Transverse colon (tissue), 4 donors: Measurements from ENCODE around the gene CDKL5. TPM values are rescaled to one million over a fixed set of nuclear protein-coding genes. Genes with fewer than 3 reads are reported as not detected.

ENCODE experiments used
- DNase-seq: peaks from one replicate; pipeline ENCODE4 v3.0.0-alpha.2; 2019
- H3K27ac ChIP-seq, 4 donors: fragments of 200-600 bp; sonication (generic); 2 replicates each; pipeline ENCODE4 v1.5.1; 2016 to 2018; ENCODE audit warnings: inconsistent platforms in 4 of 4
- H3K27me3 ChIP-seq: fragments of 200-600 bp; sonication (generic); 2 replicates; pipeline ENCODE4 v1.5.1; 2017; ENCODE audit warnings: inconsistent platforms
- H3K36me3 ChIP-seq, 4 donors: fragments of 200-600 bp; sonication (generic); 2 replicates each; pipeline ENCODE4 v1.5.1; 2017 to 2019; ENCODE audit warnings: inconsistent platforms in 4 of 4
- H3K4me1 ChIP-seq, 4 donors: fragments of 200-600 bp; sonication (generic); 2 replicates each; pipeline ENCODE4 v1.5.1; 2017 to 2020; ENCODE audit warnings: inconsistent platforms in 4 of 4
- H3K4me3 ChIP-seq, 4 donors: fragments of 200-600 bp; sonication (generic); 1 replicate in 1 of 4; 2 replicates in 3 of 4; pipeline versions ENCODE4 v1.5.1 to v1.6.1; 2017 to 2019; ENCODE audit warnings: inconsistent platforms in 4 of 4
- H3K9me3 ChIP-seq, 2 donors: fragments of 200-600 bp; sonication (generic); 2 replicates each; pipeline ENCODE4 v1.5.1; 2017 to 2019; ENCODE audit warnings: inconsistent platforms in 2 of 2
- EP300 ChIP-seq: sonication (generic); formaldehyde crosslinking; IDR thresholded peaks from one replicate; pipeline ENCODE4 v1.6.1; 2017; ENCODE audit warnings: antibody characterized with exemption, low read depth
- POLR2A ChIP-seq: fragments of 450-650 bp; IDR thresholded peaks from one replicate; pipeline ENCODE4 v1.6.1; 2016; ENCODE audit warnings: antibody characterized with exemption, mild to moderate bottlenecking, moderate library complexity
- POLR2AphosphoS5 ChIP-seq, 3 donors: sonication (generic); formaldehyde crosslinking; IDR thresholded peaks; one replicate each; pipeline ENCODE4 v1.6.1; 2016; ENCODE audit warnings: antibody characterized with exemption in 3 of 3
- WGBS, 2 donors: methylation state at CpG; one replicate each; pipeline ENCODE4 v1.1.5; 2018; ENCODE audit warnings: low coverage in 1 of 2; 5-methylcytosine and 5-hydroxymethylcytosine counted together
- in situ Hi-C, 4 donors: fragments of 200-750 bp; cut with MboI; loops; one replicate each; pipeline versions ENCODE4 v1.15.0 to v1.15.1; 2017; ENCODE audit warnings: low sequenced_read_pairs in 3 of 4, low pct_ligation_motif_present in 1 of 4, low pct_unique_long_range_greater_than_20kb in 1 of 4
- intact Hi-C: fragments of 100-400 bp; cut with DNase I; formaldehyde crosslinking; loops from one replicate; pipeline ENCODE4 v1.15.1; 2023; ENCODE audit warnings: low total_unique reads
- total RNA-seq, 4 donors: library from RNA; depleted of rRNA; stranded (reverse); fragments of >200 nt; gene quantifications; one replicate each; pipeline ENCODE4 v1.1.0, GENCODE V29; 2016
- TF ChIP-seq, protein P1 (sequence below), 5 experiments: fragments of 200-600 bp in 3 of 5; fragments of 450-650 bp in 2 of 5; sonication (generic) in 3 of 5; IDR thresholded peaks; 1 replicate in 2 of 5; 2 replicates in 3 of 5; pipeline ENCODE4 v1.5.1; 2016 to 2017; ENCODE audit warnings: antibody characterized with exemption in 5 of 5, inconsistent platforms in 3 of 5, mild to moderate bottlenecking in 2 of 5, moderate library complexity in 1 of 5

The CDKL5 gene
- total RNA-seq, 4 donors from 2014 or later, result 0.75 to 4.8 (median 3.5) TPM

DNA sequence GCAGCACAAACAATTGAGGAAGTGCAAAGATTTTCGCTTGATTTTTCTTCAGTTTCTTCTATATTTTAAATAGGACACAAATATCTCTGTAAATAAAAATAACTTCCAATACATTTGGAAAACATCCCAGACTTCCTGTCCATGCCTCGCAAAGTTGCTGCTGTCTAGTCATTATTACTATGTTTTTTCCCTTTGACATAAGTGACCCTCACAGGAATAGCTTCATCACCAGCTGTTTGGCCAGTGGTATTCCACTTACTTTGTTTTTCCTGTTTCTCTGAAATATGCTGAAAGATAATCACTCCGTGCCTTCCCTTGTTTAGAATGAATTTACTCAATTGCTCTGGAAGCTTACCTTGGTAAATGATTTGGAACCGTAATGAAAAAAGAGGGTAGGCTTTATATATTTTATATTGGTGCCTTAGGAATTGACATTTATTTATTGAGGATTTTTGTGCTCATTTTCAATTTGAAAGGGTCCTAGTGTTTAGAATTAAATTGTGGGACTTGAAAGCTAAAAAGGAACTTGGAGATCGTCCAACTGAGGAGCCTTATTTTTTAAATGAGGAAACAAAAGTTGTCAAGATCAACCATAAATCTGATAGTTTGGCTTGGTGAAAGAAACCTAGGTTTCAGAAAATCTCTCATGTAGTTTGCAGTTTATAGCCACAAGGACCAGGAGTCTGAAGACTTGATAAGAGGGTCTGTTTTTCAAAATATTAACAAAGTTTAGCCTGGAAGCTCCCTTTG is 65.6 kb downstream of the CDKL5 start:
- no peak overlapping the region for H3K4me3 ChIP-seq
- no peaks in the 10 kb centered on the region for H3K36me3 ChIP-seq
- in situ Hi-C loops (no loop called here), intact Hi-C loops (no loop called here)
- H3K4me1 ChIP-seq, result no peaks in the 10 kb centered on the region
- WGBS, 2 donors, result 65 to 73% methylated on average over 3 to 5 of the region's 5 CpGs
- H3K27ac ChIP-seq, result no peak overlapping the region
- H3K27me3 ChIP-seq, result no peaks in the 10 kb centered on the region
- no peaks in the 10 kb centered on the region for H3K9me3 ChIP-seq
- TF ChIP-seq, protein P1, sequence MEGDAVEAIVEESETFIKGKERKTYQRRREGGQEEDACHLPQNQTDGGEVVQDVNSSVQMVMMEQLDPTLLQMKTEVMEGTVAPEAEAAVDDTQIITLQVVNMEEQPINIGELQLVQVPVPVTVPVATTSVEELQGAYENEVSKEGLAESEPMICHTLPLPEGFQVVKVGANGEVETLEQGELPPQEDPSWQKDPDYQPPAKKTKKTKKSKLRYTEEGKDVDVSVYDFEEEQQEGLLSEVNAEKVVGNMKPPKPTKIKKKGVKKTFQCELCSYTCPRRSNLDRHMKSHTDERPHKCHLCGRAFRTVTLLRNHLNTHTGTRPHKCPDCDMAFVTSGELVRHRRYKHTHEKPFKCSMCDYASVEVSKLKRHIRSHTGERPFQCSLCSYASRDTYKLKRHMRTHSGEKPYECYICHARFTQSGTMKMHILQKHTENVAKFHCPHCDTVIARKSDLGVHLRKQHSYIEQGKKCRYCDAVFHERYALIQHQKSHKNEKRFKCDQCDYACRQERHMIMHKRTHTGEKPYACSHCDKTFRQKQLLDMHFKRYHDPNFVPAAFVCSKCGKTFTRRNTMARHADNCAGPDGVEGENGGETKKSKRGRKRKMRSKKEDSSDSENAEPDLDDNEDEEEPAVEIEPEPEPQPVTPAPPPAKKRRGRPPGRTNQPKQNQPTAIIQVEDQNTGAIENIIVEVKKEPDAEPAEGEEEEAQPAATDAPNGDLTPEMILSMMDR (IDR thresholded peaks at IDR 0.05), result no peak
- TF ChIP-seq POLR2A, result no peak
- TF ChIP-seq EP300, result no peak
- no peak for TF ChIP-seq POLR2AphosphoS5 (IDR thresholded peaks at IDR 0.05)
- no peak for DNase-seq

DNA sequence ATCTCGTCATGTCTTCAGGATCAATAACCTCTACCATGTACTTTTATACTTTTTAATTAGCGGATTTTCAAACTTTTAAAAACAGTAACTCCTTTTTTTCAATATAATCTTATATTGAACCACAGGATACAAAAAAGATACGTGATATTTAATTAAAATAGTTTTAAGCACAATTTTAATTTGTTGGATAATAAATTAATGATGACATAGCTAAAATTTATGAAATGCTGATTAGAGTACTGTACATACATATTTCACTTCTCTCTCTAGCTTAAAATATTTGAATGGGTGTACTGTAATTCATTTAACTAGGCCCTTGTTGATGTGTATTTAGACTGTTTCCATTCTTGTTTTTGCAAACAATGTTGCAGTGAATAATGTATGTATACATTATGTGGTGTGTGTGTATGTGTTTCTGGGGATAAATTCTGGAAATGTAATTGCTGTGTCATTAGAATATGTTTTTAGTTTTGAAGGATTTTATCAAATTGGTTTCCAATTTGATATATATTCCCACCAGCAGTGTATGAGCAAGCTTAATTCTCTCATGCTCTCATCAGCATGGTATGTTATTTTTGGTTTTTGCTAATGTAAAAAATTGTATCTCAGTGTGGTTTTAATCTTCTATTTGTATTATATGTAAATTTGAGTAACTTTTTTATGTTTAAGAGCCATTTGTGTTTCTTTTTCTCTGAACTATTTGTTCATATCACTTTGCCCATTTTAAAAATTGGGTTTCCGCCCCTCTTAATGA is 66.4 kb downstream of the CDKL5 start:
- Histone ChIP-seq H3K27me3 (no peaks in the 10 kb centered on the region), H3K36me3 (no peaks in the 10 kb centered on the region), H3K4me3 (no peak overlapping the region), H3K27ac (no peak overlapping the region), H3K9me3 (no peaks in the 10 kb centered on the region), H3K4me1 (no peaks in the 10 kb centered on the region)
- TF ChIP-seq POLR2AphosphoS5 (IDR thresholded peaks at IDR 0.05) (no peak), POLR2A (no peak)
- intact Hi-C loops, result loop anchor here (1.0 kb wide), 1 partner anchor 59 kb away; no protein-coding TSS in a partner anchor
- DNase-seq, result no peak
- in situ Hi-C loops, result no loop called here
- WGBS, 2 donors, result 80 to 89% methylated on average over 2 to 4 of the region's 4 CpGs

DNA sequence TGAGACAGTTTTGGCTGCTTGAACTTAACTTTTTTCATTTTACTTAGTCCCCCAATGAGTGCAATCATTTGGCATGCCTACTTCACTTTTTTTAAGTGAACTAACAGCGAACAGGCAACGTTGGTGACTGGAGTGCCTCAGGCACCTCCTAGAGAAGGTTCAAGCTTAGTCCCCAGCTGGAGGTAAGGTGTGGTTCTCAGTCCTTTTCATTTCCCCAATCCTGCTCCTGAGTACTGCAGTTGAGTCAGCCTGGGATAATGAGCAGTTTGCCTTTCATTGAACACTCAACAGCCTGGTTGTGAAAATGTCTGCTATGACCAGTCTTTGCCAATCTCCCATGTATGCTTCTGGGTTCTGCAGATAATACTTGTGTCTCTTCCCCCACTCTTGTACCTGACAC is 109.5 kb downstream of the CDKL5 start:
- Histone ChIP-seq H3K4me3 (no peak overlapping the region), H3K27ac (no peak overlapping the region), H3K27me3 (no peaks in the 10 kb centered on the region), H3K9me3 (no peaks in the 10 kb centered on the region), H3K4me1 (no peaks in the 10 kb centered on the region), H3K36me3 (no peaks in the 10 kb centered on the region)
- DNase-seq, result no peak
- 89% methylated on average over 2 of the region's 2 CpGs; no CpG with 5 or more reads in 1 of the 2 donors for WGBS, 2 donors
- intact Hi-C loops (no loop called here), in situ Hi-C loops (no loop called here)
- TF ChIP-seq POLR2AphosphoS5 (IDR thresholded peaks at IDR 0.05) (no peak), POLR2A (no peak), EP300 (no peak)
- TF ChIP-seq, protein P1 (IDR thresholded peaks at IDR 0.05), result no peak

DNA sequence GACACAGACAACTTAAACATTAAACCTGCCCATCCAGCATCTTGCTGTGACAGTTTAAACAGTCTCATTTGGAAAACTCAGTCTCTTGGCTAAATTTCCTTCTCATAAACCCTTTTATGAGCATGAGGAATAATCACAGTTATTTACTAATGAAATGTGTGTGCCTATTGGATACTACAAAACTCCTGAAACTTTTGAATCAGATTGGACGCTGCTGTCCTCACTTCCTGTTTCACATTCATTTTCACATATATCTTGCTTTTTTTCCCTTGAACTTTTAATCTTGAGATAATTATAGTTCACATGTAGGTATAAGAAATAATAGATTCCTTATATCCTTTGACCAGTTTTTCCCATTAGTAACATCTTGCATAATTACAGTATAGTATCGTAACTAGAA is 111.7 kb downstream of the CDKL5 start:
- in situ Hi-C loops, result no loop called here
- WGBS, 2 donors, result 50 to 81% methylated on average over 1 to 2 of the region's 2 CpGs
- intact Hi-C loops, result no loop called here

More for the DNA sequence above, 111.7 kb downstream of the CDKL5 start:
- Histone ChIP-seq H3K4me1 (no peaks in the 10 kb centered on the region), H3K9me3 (no peaks in the 10 kb centered on the region), H3K27me3 (no peaks in the 10 kb centered on the region), H3K27ac (no peak overlapping the region), H3K4me3 (no peak overlapping the region), H3K36me3 (no peaks in the 10 kb centered on the region)
- no peak for TF ChIP-seq EP300
- TF ChIP-seq POLR2A, result no peak
- TF ChIP-seq, protein P1 (IDR thresholded peaks at IDR 0.05), result no peak
- TF ChIP-seq POLR2AphosphoS5 (IDR thresholded peaks at IDR 0.05), result no peak
- no peak for DNase-seq
